ENCODE measurements around the gene MED29.

MED29 gene

GRCh38 chr19:39424934-39425333, 33.8 kb downstream of the MED29 start:
- DNase-seq (ENCODE audit: low spot score), result peak; percentile 72
- no peak overlapping the region for H3K4me3 ChIP-seq
- no peak for TF ChIP-seq CTCF (IDR thresholded peaks at IDR 0.05)
- H3K27ac ChIP-seq, result no peak overlapping the region

GRCh38 chr19:39425744-39426143, 34.6 kb downstream of the MED29 start:
- no peak for DNase-seq (ENCODE audit: low spot score)
- no peak for TF ChIP-seq CTCF (IDR thresholded peaks at IDR 0.05)
- H3K4me3 ChIP-seq, result no peak overlapping the region
- no peak overlapping the region for H3K27ac ChIP-seq

GRCh38 chr19:39426170-39426569, 35.0 kb downstream of the MED29 start:
- H3K4me3 ChIP-seq, result no peak overlapping the region
- DNase-seq (ENCODE audit: low spot score), result no peak
- TF ChIP-seq CTCF (IDR thresholded peaks at IDR 0.05), result no peak
- no peak overlapping the region for H3K27ac ChIP-seq

- H3K4me3 ChIP-seq, result no peak overlapping the region
- DNase-seq (ENCODE audit: low spot score), result no peak
- H3K27ac ChIP-seq, result peak overlapping the region in 1 of 2 donors; percentile 88
- TF ChIP-seq CTCF (IDR thresholded peaks at IDR 0.05), result no peak
Observed at GRCh38 chr19:39427707-39428106, 36.5 kb downstream of the MED29 start.

- peak overlapping the region; percentile 40 to 88 for H3K27ac ChIP-seq
- peak overlapping the region; percentile 29 for H3K4me3 ChIP-seq
- no peak for TF ChIP-seq CTCF (IDR thresholded peaks at IDR 0.05)
- peak; percentile 89 for DNase-seq (ENCODE audit: low spot score)
Observed at GRCh38 chr19:39428283-39429112, 37.3 kb downstream of the MED29 start.

- H3K4me3 ChIP-seq, result peak overlapping the region; percentile 37
- TF ChIP-seq CTCF (IDR thresholded peaks at IDR 0.05), result no peak
- peak overlapping the region; percentile 27 to 84 for H3K27ac ChIP-seq
- DNase-seq (ENCODE audit: low spot score), result peak; percentile 74
Observed at GRCh38 chr19:39430675-39431593, 39.8 kb downstream of the MED29 start.

Measured in coronary artery (tissue), 2 donors.